IMR-90 (cell line): Measurements from ENCODE around the gene RGS16. TPM values are rescaled to one million over a fixed set of nuclear protein-coding genes. Genes with fewer than 3 reads are reported as not detected.

Source experiments
- ATAC-seq: fragments of 200-7000 bp; cut with Tn5 transposase; 2 replicates; pipeline ENCODE4 v1.9.1; 2020; ENCODE audit warnings: low read depth, mild to moderate bottlenecking, moderate library complexity
- BruUV-seq: library from RNA; stranded (reverse); fragments of 400-500 nt; replicated peaks from 2 replicates; lab custom pipeline; 2021; lab: Mats Ljungman, UMichigan
- CTCF ChIA-PET: fragments of 300-600 bp; formaldehyde crosslinking; extraction: SDS; loops from one replicate; lab custom pipeline; 2021; ENCODE audit warnings: antibody characterized with exemption; lab: Yijun Ruan, JAX
- POLR2A ChIA-PET: fragments of 300-600 bp; sonication (Branson Sonifier 250); formaldehyde crosslinking; loops from one replicate; lab custom pipeline; 2022; ENCODE audit warnings: antibody characterized with exemption; ENCODE audit not compliant: unreplicated experiment; lab: Charles Lee
- DNase-seq: peaks from one replicate; pipeline ENCODE4 v3.0.0; 2013
- H2AFZ ChIP-seq: replicated peaks from 2 replicates; pipeline ENCODE3; 2013; ENCODE audit warnings: low read length, mild to moderate bottlenecking; ENCODE audit not compliant: poor library complexity
- H2AK5ac ChIP-seq: 2 replicates; pipeline ENCODE4 v1.6.1; 2013; ENCODE audit warnings: low read depth, low read length, inconsistent platforms
- H2AK9ac ChIP-seq: replicated peaks from 2 replicates; pipeline ENCODE3; 2013; ENCODE audit warnings: mild to moderate bottlenecking, low read depth, low read length, moderate library complexity; ENCODE audit not compliant: poor library complexity
- H2BK120ac ChIP-seq: 2 replicates; pipeline ENCODE4 v1.6.1; 2013; ENCODE audit warnings: low read depth, low read length, inconsistent platforms
- H2BK15ac ChIP-seq: 3 replicates; pipeline ENCODE4 v1.6.1; 2013; ENCODE audit warnings: low read depth, low read length, inconsistent platforms
- H2BK20ac ChIP-seq: 2 replicates; pipeline ENCODE4 v1.6.1; 2013; ENCODE audit warnings: low read depth, mild to moderate bottlenecking, inconsistent platforms, low read length, moderate library complexity
- H2BK5ac ChIP-seq: 2 replicates; pipeline ENCODE4 v1.6.1; 2013; ENCODE audit warnings: mild to moderate bottlenecking, low read depth, low read length, inconsistent platforms; ENCODE audit not compliant: poor library complexity, severe bottlenecking
- H3K14ac ChIP-seq: replicated peaks from 2 replicates; pipeline ENCODE4 v1.6.1; 2013; ENCODE audit warnings: low read depth, low read length, inconsistent platforms
- H3K18ac ChIP-seq: 2 replicates; pipeline ENCODE4 v1.6.1; 2013; ENCODE audit warnings: low read depth, low read length, control low read depth
- H3K23ac ChIP-seq: 2 replicates; pipeline ENCODE4 v1.6.1; 2013; ENCODE audit warnings: low read depth, low read length, inconsistent platforms
- H3K27ac ChIP-seq: 2 replicates; pipeline ENCODE4 v1.5.1; 2013; ENCODE audit warnings: mild to moderate bottlenecking, control low read depth, low read length; ENCODE audit not compliant: insufficient read depth
- H3K27me3 ChIP-seq: 2 replicates; pipeline ENCODE4 v1.6.1; 2013; ENCODE audit warnings: low read length; ENCODE audit not compliant: control insufficient read depth, insufficient read depth
- H3K36me3 ChIP-seq: 2 replicates; pipeline ENCODE4 v1.6.1; 2013; ENCODE audit warnings: low read length, mixed read lengths; ENCODE audit not compliant: control insufficient read depth, insufficient read depth
- H3K4ac ChIP-seq: 2 replicates; pipeline ENCODE4 v1.6.1; 2013; ENCODE audit warnings: low read depth, low read length, inconsistent platforms
- H3K4me1 ChIP-seq: 2 replicates; pipeline ENCODE4 v1.6.1; 2013; ENCODE audit warnings: low read length, mixed read lengths; ENCODE audit not compliant: control insufficient read depth, insufficient read depth
- H3K4me2 ChIP-seq: 2 replicates; pipeline ENCODE4 v1.6.1; 2013; ENCODE audit warnings: low read depth, mild to moderate bottlenecking, control low read depth, low read length, moderate library complexity
- H3K4me3 ChIP-seq: 2 replicates; pipeline ENCODE4 v1.5.1; 2013; ENCODE audit warnings: low read depth, mild to moderate bottlenecking, control low read depth, low read length, moderate library complexity; ENCODE audit not compliant: insufficient read depth
- H3K56ac ChIP-seq: 2 replicates; pipeline ENCODE4 v1.6.1; 2013; ENCODE audit warnings: low read length, inconsistent platforms; ENCODE audit not compliant: insufficient read depth; ENCODE audit errors: extremely low read depth
- H3K79me1 ChIP-seq, 2 experiments: 2 replicates each; pipeline ENCODE4 v1.6.1; 2013; ENCODE audit warnings: low read length in 2 of 2, inconsistent platforms in 1 of 2, low read depth in 1 of 2
- H3K9ac ChIP-seq: 2 replicates; pipeline ENCODE4 v1.6.1; 2013; ENCODE audit warnings: low read depth, low read length, control low read depth
- H3K9me1 ChIP-seq: 2 replicates; pipeline ENCODE4 v1.6.1; 2013; ENCODE audit warnings: low read length, inconsistent platforms; ENCODE audit not compliant: insufficient read depth
- H3K9me3 ChIP-seq: 2 replicates; pipeline ENCODE4 v1.6.1; 2013; ENCODE audit warnings: low read length; ENCODE audit not compliant: control insufficient read depth, insufficient read depth
- H4K20me1 ChIP-seq: 2 replicates; pipeline ENCODE4 v1.6.1; 2013; ENCODE audit warnings: low read length, inconsistent platforms; ENCODE audit not compliant: insufficient read depth
- H4K5ac ChIP-seq: 2 replicates; pipeline ENCODE4 v1.6.1; 2013; ENCODE audit warnings: mild to moderate bottlenecking, low read depth, low read length, control low read depth
- H4K8ac ChIP-seq, 2 experiments: 2 replicates each; pipeline ENCODE4 v1.6.1; 2013; ENCODE audit warnings: low read depth in 2 of 2, low read length in 2 of 2, control low read depth in 1 of 2, inconsistent platforms in 1 of 2
- H4K91ac ChIP-seq: 2 replicates; pipeline ENCODE4 v1.6.1; 2013; ENCODE audit warnings: low read depth, low read length, inconsistent platforms; ENCODE audit not compliant: insufficient read depth
- CHD1 ChIP-seq: IDR thresholded peaks from 2 replicates; pipeline ENCODE4 v1.6.1; 2012; ENCODE audit warnings: low read depth, low read length, improper control_type of control experiment
- FOS ChIP-seq: fragments of 150-350 bp; IDR thresholded peaks from 2 replicates; pipeline ENCODE4 v1.6.1; 2016; ENCODE audit warnings: low read depth, low read length
- MAZ ChIP-seq: IDR thresholded peaks from 2 replicates; pipeline ENCODE4 v1.6.1; 2012; ENCODE audit warnings: low read depth, mild to moderate bottlenecking, low read length, improper control_type of control experiment, moderate library complexity, borderline replicate concordance
- MXI1 ChIP-seq: IDR thresholded peaks from 2 replicates; pipeline ENCODE4 v1.6.1; 2012; ENCODE audit warnings: low read depth, mild to moderate bottlenecking, low read length, moderate library complexity, borderline replicate concordance
- POLR2A ChIP-seq: IDR thresholded peaks from 2 replicates; pipeline ENCODE4 v1.6.1; 2012; ENCODE audit warnings: mild to moderate bottlenecking, low read depth, low read length
- RAD21 ChIP-seq: IDR thresholded peaks from 2 replicates; pipeline ENCODE4 v1.6.1; 2012; ENCODE audit warnings: low read length, improper control_type of control experiment
- RFX5 ChIP-seq: IDR thresholded peaks from 2 replicates; pipeline ENCODE4 v1.8.0; 2012; ENCODE audit warnings: low read depth, mild to moderate bottlenecking, low read length, moderate library complexity
- SMC3 ChIP-seq: fragments of 150-350 bp; IDR thresholded peaks from 2 replicates; pipeline ENCODE4 v1.6.1; 2016; ENCODE audit warnings: low read depth, mild to moderate bottlenecking, antibody characterized with exemption, low read length, moderate library complexity
- WGBS, 2 experiments: methylation state at CpG; one replicate each; pipeline versions ENCODE4 v1.1.5 to v1.1.7; 2013; ENCODE audit warnings: missing lambda C conversion rate in 2 of 2; ENCODE audit not compliant: insufficient read length in 1 of 2; ENCODE audit errors: extremely low coverage in 2 of 2; 5-methylcytosine and 5-hydroxymethylcytosine counted together
- dilution Hi-C: fragments of 300-500 bp; cut with HindIII; formaldehyde crosslinking; loops from one replicate; pipeline ENCODE4 v1.14.3; 2018; ENCODE audit warnings: low sequenced_read_pairs; ENCODE audit not compliant: unreplicated experiment
- in situ Hi-C: fragments of 300-500 bp; cut with MboI; formaldehyde crosslinking; loops from 3 replicates; pipeline ENCODE4 v1.14.3; 2019; ENCODE audit warnings: low sequenced_read_pairs, inconsistent platforms, mixed read lengths
- intact Hi-C: fragments of 100-400 bp; cut with micrococcal nuclease; formaldehyde crosslinking; loops from 2 replicates; pipeline ENCODE4 v1.10.0; 2022
- polyA plus RNA-seq, 3 experiments: library from polyadenylated mRNA; depleted of rRNA; stranded (reverse); fragments of >200 nt; gene quantifications; 2 replicates each; pipeline ENCODE4 v1.2.3, GENCODE V29; 2012; ENCODE audit warnings: low replicate concordance in 1 of 3
- total RNA-seq: library from RNA; depleted of rRNA; stranded (reverse); fragments of >200 nt; gene quantifications from 2 replicates; pipeline ENCODE4 v1.2.3, GENCODE V29; 2012
- TF ChIP-seq, protein P1 (sequence below): fragments of 150-350 bp; IDR thresholded peaks from 2 replicates; pipeline ENCODE4 v1.6.1; 2017; ENCODE audit warnings: mild to moderate bottlenecking, antibody characterized with exemption, low read length, low read depth
- TF ChIP-seq, protein P2 (sequence below): conservative IDR thresholded peaks from 2 replicates; pipeline ENCODE4 v1.5.1; 2012; ENCODE audit warnings: mild to moderate bottlenecking, low read depth, low read length, improper control_type of control experiment

The RGS16 gene
- total and polyA plus RNA-seq, 2 of the 4 experiments (the other 2 are of a cell fraction): 0.15 to 0.18 TPM

GRCh38 chr1:182586380-182586779 lies 17.8 kb downstream of the RGS16 start:
- dilution Hi-C loops: no loop called here
- Histone ChIP-seq H3K56ac (no peak overlapping the region), H3K9me1 (no peaks in the 10 kb centered on the region), H2BK120ac (no peak overlapping the region), H3K4me2 (no peak overlapping the region), H4K8ac (no peak overlapping the region), H3K4ac (no peak overlapping the region), H3K4me3 (no peak overlapping the region), H3K79me1 (no peaks in the 10 kb centered on the region), H3K18ac (no peak overlapping the region), H2AFZ (no peak overlapping the region), H3K9me3 (no peaks in the 10 kb centered on the region), H2BK15ac (no peak overlapping the region), H3K14ac (no peak overlapping the region), H3K9ac (no peak overlapping the region), H3K23ac (no peak overlapping the region), H2AK9ac (no peak overlapping the region), H4K5ac (no peak overlapping the region), H2BK20ac (no peak overlapping the region), H4K91ac (no peak overlapping the region), H3K27ac (no peak overlapping the region), H2BK5ac (no peak overlapping the region), H3K27me3 (no peaks in the 10 kb centered on the region), H4K20me1 (no peaks in the 10 kb centered on the region), H2AK5ac (no peak overlapping the region), H3K36me3 (peaks cover 7% of the 10 kb centered on the region; the same call in 1 of the 2 replicates), H3K4me1 (no peaks in the 10 kb centered on the region)
- CTCF ChIA-PET: interaction anchor here (1.3 kb wide), 1 partner anchor 9 kb away, joined by 3 read pairs; no protein-coding TSS in a partner anchor
- ATAC-seq (no peak), DNase-seq (no peak)
- in situ Hi-C loops: no loop called here
- intact Hi-C loops: no loop called here
- 85% methylated on average over 4 of the region's 11 CpGs; no CpG with 5 or more reads in 1 of the 2 experiments for WGBS, 2 experiments
- POLR2A ChIA-PET: no interaction called here
- TF ChIP-seq, protein P1, sequence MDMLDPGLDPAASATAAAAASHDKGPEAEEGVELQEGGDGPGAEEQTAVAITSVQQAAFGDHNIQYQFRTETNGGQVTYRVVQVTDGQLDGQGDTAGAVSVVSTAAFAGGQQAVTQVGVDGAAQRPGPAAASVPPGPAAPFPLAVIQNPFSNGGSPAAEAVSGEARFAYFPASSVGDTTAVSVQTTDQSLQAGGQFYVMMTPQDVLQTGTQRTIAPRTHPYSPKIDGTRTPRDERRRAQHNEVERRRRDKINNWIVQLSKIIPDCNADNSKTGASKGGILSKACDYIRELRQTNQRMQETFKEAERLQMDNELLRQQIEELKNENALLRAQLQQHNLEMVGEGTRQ: no peak
- TF ChIP-seq FOS (no peak), SMC3 (no peak), CHD1 (no peak), MAZ (no peak), RFX5 (no peak), POLR2A (no peak), RAD21 (no peak), MXI1 (no peak)
- TF ChIP-seq, protein P2, sequence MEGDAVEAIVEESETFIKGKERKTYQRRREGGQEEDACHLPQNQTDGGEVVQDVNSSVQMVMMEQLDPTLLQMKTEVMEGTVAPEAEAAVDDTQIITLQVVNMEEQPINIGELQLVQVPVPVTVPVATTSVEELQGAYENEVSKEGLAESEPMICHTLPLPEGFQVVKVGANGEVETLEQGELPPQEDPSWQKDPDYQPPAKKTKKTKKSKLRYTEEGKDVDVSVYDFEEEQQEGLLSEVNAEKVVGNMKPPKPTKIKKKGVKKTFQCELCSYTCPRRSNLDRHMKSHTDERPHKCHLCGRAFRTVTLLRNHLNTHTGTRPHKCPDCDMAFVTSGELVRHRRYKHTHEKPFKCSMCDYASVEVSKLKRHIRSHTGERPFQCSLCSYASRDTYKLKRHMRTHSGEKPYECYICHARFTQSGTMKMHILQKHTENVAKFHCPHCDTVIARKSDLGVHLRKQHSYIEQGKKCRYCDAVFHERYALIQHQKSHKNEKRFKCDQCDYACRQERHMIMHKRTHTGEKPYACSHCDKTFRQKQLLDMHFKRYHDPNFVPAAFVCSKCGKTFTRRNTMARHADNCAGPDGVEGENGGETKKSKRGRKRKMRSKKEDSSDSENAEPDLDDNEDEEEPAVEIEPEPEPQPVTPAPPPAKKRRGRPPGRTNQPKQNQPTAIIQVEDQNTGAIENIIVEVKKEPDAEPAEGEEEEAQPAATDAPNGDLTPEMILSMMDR: no peak
- BruUV-seq: no TSS peak
